A549 (cell line): ENCODE data around the gene CDH2. TPM values are rescaled to one million over a fixed set of nuclear protein-coding genes. Genes with fewer than 3 reads are reported as not detected.

Experiments used
- ATAC-seq, 2 experiments: fragments of 200-7000 bp in 1 of 2; fragments of >200 bp in 1 of 2; cut with Nextera tagmentation in 1 of 2; cut with Tn5 transposase in 1 of 2; 3 replicates each; pipeline versions ENCODE4 v1.8.0 to v1.9.1; 2018 to 2020; ENCODE audit warnings: mild to moderate bottlenecking in 1 of 2, moderate library complexity in 1 of 2
- CTCF ChIA-PET: fragments of 300-600 bp; sonication (Branson Sonifier 250); formaldehyde crosslinking; extraction: SDS; loops from one replicate; lab custom pipeline; 2021; ENCODE audit warnings: antibody characterized with exemption, inconsistent platforms; lab: Yijun Ruan, JAX
- POLR2A ChIA-PET: fragments of 350-600 bp; formaldehyde crosslinking; extraction: SDS; loops from one replicate; lab custom pipeline; 2021; ENCODE audit warnings: antibody characterized with exemption, inconsistent platforms; lab: Yijun Ruan, JAX
- DNase-seq, 2 experiments: peaks; one replicate each; pipeline versions ENCODE4 v3.0.0 to v3.0.0-alpha.2; 2011 to 2016; ENCODE audit warnings: low read depth in 1 of 2, low spot score in 1 of 2
- FAIRE-seq: peaks from 2 replicates; lab custom pipeline; 2011; peaks lifted over from hg19 to GRCh38; lab: Jason Lieb, UNC
- H3K27ac ChIP-seq, 2 experiments: fragments of >200 bp; sonication (Bioruptor Twin); formaldehyde crosslinking; 3 replicates each; pipeline ENCODE4 v1.5.1; 2016 to 2017
- H3K4me1 ChIP-seq: fragments of >200 bp; sonication (Bioruptor Twin); formaldehyde crosslinking; 3 replicates; pipeline ENCODE4 v1.6.1; 2016
- H3K4me2 ChIP-seq: fragments of >200 bp; sonication (Bioruptor Twin); formaldehyde crosslinking; 3 replicates; pipeline ENCODE4 v1.6.1; 2016
- H3K4me3 ChIP-seq: fragments of >200 bp; sonication (Bioruptor Twin); formaldehyde crosslinking; 3 replicates; pipeline ENCODE4 v1.5.1; 2016
- H3K9me3 ChIP-seq: fragments of >200 bp; sonication (Bioruptor Twin); formaldehyde crosslinking; 3 replicates; pipeline ENCODE4 v1.6.1; 2016
- BCL3 ChIP-seq: fragments of >200 bp; sonication (Bioruptor Twin); formaldehyde crosslinking; IDR thresholded peaks from 3 replicates; pipeline ENCODE4 v1.6.1; 2016
- BHLHE40 ChIP-seq: IDR thresholded peaks from 2 replicates; pipeline ENCODE4 v1.6.1; 2012; ENCODE audit warnings: low read depth, low read length, inconsistent platforms
- CBX2 ChIP-seq: fragments of 200-600 bp; sonication (generic); IDR thresholded peaks from 2 replicates; pipeline ENCODE4 v1.6.1; 2016; ENCODE audit warnings: low read depth, mild to moderate bottlenecking, borderline replicate concordance
- CBX8 ChIP-seq: fragments of 200-600 bp; sonication (generic); IDR thresholded peaks from 2 replicates; pipeline ENCODE4 v1.6.1; 2016
- CEBPB ChIP-seq, 2 experiments: fragments of >200 bp in 1 of 2; sonication (Bioruptor Twin) in 1 of 2; formaldehyde crosslinking in 1 of 2; IDR thresholded peaks; 2 replicates each; pipeline ENCODE4 v1.6.1; 2012 to 2016
- CHD2 ChIP-seq: fragments of 150-350 bp; IDR thresholded peaks from 2 replicates; pipeline ENCODE4 v1.6.1; 2014; ENCODE audit warnings: low read length; ENCODE audit not compliant: partially characterized antibody
- CHD4 ChIP-seq: fragments of 200-600 bp; sonication (generic); IDR thresholded peaks from 2 replicates; pipeline ENCODE4 v1.6.1; 2016; ENCODE audit warnings: antibody characterized with exemption, mild to moderate bottlenecking, borderline replicate concordance
- CTCF ChIP-seq: fragments of >200 bp; sonication (Bioruptor Twin); formaldehyde crosslinking; IDR thresholded peaks from 3 replicates; pipeline ENCODE4 v1.5.1; 2016
- EHF ChIP-seq: fragments of 250-450 bp; sonication (Bioruptor Pico); IDR thresholded peaks from 2 replicates; pipeline ENCODE4 v1.5.0; 2020; ENCODE audit warnings: mild to moderate bottlenecking
- ELK1 ChIP-seq: fragments of 150-350 bp; IDR thresholded peaks from 2 replicates; pipeline ENCODE4 v1.6.1; 2014; ENCODE audit warnings: low read depth, mild to moderate bottlenecking, low read length
- EP300 ChIP-seq, 2 experiments: fragments of >200 bp; sonication (Bioruptor Twin); formaldehyde crosslinking; IDR thresholded peaks; 2 replicates in 1 of 2; 3 replicates in 1 of 2; pipeline ENCODE4 v1.6.1; 2016 to 2017
- FOSB ChIP-seq: fragments of 250-450 bp; sonication (Bioruptor Pico); IDR thresholded peaks from 2 replicates; pipeline ENCODE4 v1.5.0; 2020; ENCODE audit warnings: mild to moderate bottlenecking, moderate library complexity
- FOXS1 ChIP-seq: fragments of 250-450 bp; sonication (Bioruptor Pico); IDR thresholded peaks from 2 replicates; pipeline ENCODE4 v1.5.0; 2020; ENCODE audit warnings: mild to moderate bottlenecking, moderate library complexity
- HDAC2 ChIP-seq: fragments of 200-600 bp; sonication (generic); IDR thresholded peaks from 2 replicates; pipeline ENCODE4 v1.6.1; 2016
- HES2 ChIP-seq: fragments of >200 bp; sonication (Bioruptor Twin); formaldehyde crosslinking; IDR thresholded peaks from 2 replicates; pipeline ENCODE4 v1.6.1; 2016
- HMGXB4 ChIP-seq: fragments of 250-450 bp; sonication (Bioruptor Pico); IDR thresholded peaks from 2 replicates; pipeline ENCODE4 v1.5.0; 2021; ENCODE audit warnings: mild to moderate bottlenecking, moderate library complexity, borderline replicate concordance
- HOXA7 ChIP-seq: fragments of 250-450 bp; sonication (Bioruptor Pico); IDR thresholded peaks from 2 replicates; pipeline ENCODE4 v1.5.0; 2020; ENCODE audit warnings: mild to moderate bottlenecking, moderate library complexity
- HOXB13 ChIP-seq: fragments of 250-450 bp; sonication (Bioruptor Pico); IDR thresholded peaks from 2 replicates; pipeline ENCODE4 v1.5.0; 2020; ENCODE audit warnings: low read depth, mild to moderate bottlenecking, moderate library complexity
- KDM1A ChIP-seq: fragments of 200-600 bp; sonication (generic); IDR thresholded peaks from 2 replicates; pipeline ENCODE4 v1.6.1; 2016; ENCODE audit warnings: low read depth, mild to moderate bottlenecking
- MAZ ChIP-seq: fragments of 150-350 bp; IDR thresholded peaks from 2 replicates; pipeline ENCODE4 v1.6.1; 2014; ENCODE audit warnings: antibody characterized with exemption, low read depth, low read length, borderline replicate concordance
- NPAS2 ChIP-seq: fragments of 250-450 bp; sonication (Bioruptor Pico); IDR thresholded peaks from 2 replicates; pipeline ENCODE4 v1.8.0; 2022; ENCODE audit warnings: mild to moderate bottlenecking, moderate library complexity, borderline replicate concordance
- PBX3 ChIP-seq: IDR thresholded peaks from 2 replicates; pipeline ENCODE4 v1.6.1; 2012
- PHF8 ChIP-seq: fragments of 200-600 bp; sonication (generic); IDR thresholded peaks from 2 replicates; pipeline ENCODE4 v1.6.1; 2016; ENCODE audit warnings: low read depth, mild to moderate bottlenecking, antibody characterized with exemption, moderate library complexity, borderline replicate concordance
- POLR2A ChIP-seq: IDR thresholded peaks from 2 replicates; pipeline ENCODE4 v1.6.1; 2012; ENCODE audit warnings: mild to moderate bottlenecking, low read length
- RFX5 ChIP-seq: fragments of 450-650 bp; IDR thresholded peaks from 2 replicates; pipeline ENCODE4 v1.7.1; 2014; ENCODE audit warnings: antibody characterized with exemption, mild to moderate bottlenecking, moderate library complexity
- SMC3 ChIP-seq: fragments of >200 bp; sonication (Bioruptor Twin); formaldehyde crosslinking; IDR thresholded peaks from 3 replicates; pipeline ENCODE4 v1.6.1; 2018; ENCODE audit warnings: inconsistent platforms
- ZFP36 ChIP-seq: fragments of 450-650 bp; IDR thresholded peaks from 2 replicates; pipeline ENCODE4 v1.6.1; 2014; ENCODE audit warnings: borderline replicate concordance; ENCODE audit not compliant: partially characterized antibody
- ZNF302 ChIP-seq: fragments of 250-450 bp; sonication (Bioruptor Pico); IDR thresholded peaks from 2 replicates; pipeline ENCODE4 v1.9.0; 2021; ENCODE audit warnings: inconsistent platforms, mild to moderate bottlenecking, moderate library complexity
- WGBS: methylation state at CpG from one replicate; pipeline ENCODE4 v1.1.6; 2017; ENCODE audit errors: missing lambda C conversion rate; 5-methylcytosine and 5-hydroxymethylcytosine counted together
- polyA plus RNA-seq, 4 experiments: library from polyadenylated mRNA; depleted of rRNA in 3 of 4; stranded (reverse); fragments of >200 nt; fragmentation: RNase III in 1 of 4; extraction: RNeasy Plus Mini Kit Qiagen cat#74134 plus additional on column Dnase treatment in 1 of 4; gene quantifications; 2 replicates in 3 of 4; 3 replicates in 1 of 4; pipeline ENCODE4 v1.2.3, GENCODE V29; 2011 to 2017

CDH2 gene
- polyA plus RNA-seq, 2 of the 4 experiments (the other 2 are of a cell fraction) = 54.0 to 71.9 TPM

GRCh38 chr18:28136071-28136470, 40.9 kb downstream of the CDH2 start:
- 72% methylated on average over 4 of the region's 4 CpGs for WGBS
- ATAC-seq (no peak), DNase-seq (no peak), FAIRE-seq (no peak)
- no peak overlapping the region for H3K4me3 ChIP-seq
- H3K9me3 ChIP-seq = no peaks in the 10 kb centered on the region
- ChIA-PET POLR2A (no interaction called here), CTCF (interaction anchor here (0.5 kb wide), 1 partner anchor 35 kb away, joined by 5 read pairs; no protein-coding TSS in a partner anchor)
- no peak overlapping the region for H3K27ac ChIP-seq
- H3K4me1 ChIP-seq = no peaks in the 10 kb centered on the region
- H3K4me2 ChIP-seq = no peak overlapping the region
- no peak for TF ChIP-seq ELK1
- no peak for TF ChIP-seq EHF (CRISPR knock-in tag)
- TF ChIP-seq EP300 (IDR thresholded peaks at IDR 0.05) = no peak
- TF ChIP-seq SMC3 = no peak
- no peak for TF ChIP-seq HOXA7 (CRISPR knock-in tag)
- TF ChIP-seq POLR2A = no peak
- TF ChIP-seq CTCF = no peak
- TF ChIP-seq HMGXB4 (CRISPR knock-in tag) = no peak

- WGBS = 92% methylated on average over 7 of the region's 7 CpGs
- CTCF ChIA-PET = no interaction called here
- H3K9me3 ChIP-seq = no peaks in the 10 kb centered on the region
Observed at GRCh38 chr18:28134774-28135173, 42.2 kb downstream of the CDH2 start.

GRCh38 chr18:28132084-28132483, 44.8 kb downstream of the CDH2 start:
- no peak overlapping the region for H3K4me2 ChIP-seq
- ChIA-PET CTCF (no interaction called here), POLR2A (no interaction called here)
- H3K27ac ChIP-seq = no peak overlapping the region
- ATAC-seq (no peak), DNase-seq (no peak), FAIRE-seq (no peak)
- H3K9me3 ChIP-seq = no peaks in the 10 kb centered on the region
- H3K4me3 ChIP-seq = no peak overlapping the region
- WGBS = 95% methylated on average over 5 of the region's 5 CpGs
- peaks cover 26% of the 10 kb centered on the region for H3K4me1 ChIP-seq
- TF ChIP-seq HOXB13 (CRISPR knock-in tag) = no peak
- no peak for TF ChIP-seq FOXS1 (CRISPR knock-in tag)
- TF ChIP-seq HES2 = no peak
- TF ChIP-seq CEBPB (IDR thresholded peaks at IDR 0.05) = no peak
- TF ChIP-seq RFX5 = no peak
- no peak for TF ChIP-seq PBX3
- no peak for TF ChIP-seq CTCF
- TF ChIP-seq KDM1A = no peak
- no peak for TF ChIP-seq ELK1

More at GRCh38 chr18:28134774-28135173, 42.2 kb downstream of the CDH2 start:
- H3K4me3 ChIP-seq = no peak overlapping the region
- H3K4me1 ChIP-seq = no peaks in the 10 kb centered on the region
- no peak overlapping the region for H3K4me2 ChIP-seq
- FAIRE-seq (no peak), DNase-seq (no peak)
- POLR2A ChIA-PET = no interaction called here
- H3K27ac ChIP-seq = no peak overlapping the region
- TF ChIP-seq BHLHE40 (no peak), PHF8 (no peak), FOSB (CRISPR knock-in tag) (no peak), ZFP36 (no peak), ZNF302 (CRISPR knock-in tag) (no peak), CHD4 (no peak), CBX2 (no peak), RFX5 (no peak), CHD2 (no peak), CBX8 (no peak), BCL3 (no peak), MAZ (no peak), NPAS2 (CRISPR knock-in tag) (no peak), HDAC2 (no peak)
- TF ChIP-seq, all 56 proteins: peak for 0
- ATAC-seq = no peak
